ENCODE measurements around the gene NRXN3. TPM values are rescaled to one million over a fixed set of nuclear protein-coding genes. Genes with fewer than 3 reads are reported as not detected.

The NRXN3 gene
- total and polyA plus RNA-seq, 2 experiments from 2014 or later, result 1.0 to 1.8 TPM

- Histone ChIP-seq H3K27me3 (ENCODE audit: insufficient read depth) (no peaks in the 10 kb centered on the region), H3K4me3 (no peak overlapping the region), H3K9me2 (ENCODE audit: insufficient read depth) (no peaks in the 10 kb centered on the region), H2AFZ (no peak overlapping the region), H3K4me2 (no peak overlapping the region), H3K4me1 (ENCODE audit: insufficient read depth) (no peaks in the 10 kb centered on the region), H4K20me1 (replicated peaks; ENCODE audit: insufficient read depth) (no peaks in the 10 kb centered on the region), H3K79me2 (replicated peaks; ENCODE audit: insufficient read depth) (no peaks in the 10 kb centered on the region), H3K36me3 (ENCODE audit: insufficient read depth) (no peaks in the 10 kb centered on the region), H3F3A (replicated peaks; ENCODE audit: low read depth) (no peaks in the 10 kb centered on the region), H3K27ac (ENCODE audit: low read depth) (no peak overlapping the region)
- TF ChIP-seq CREB1 (CRISPR knock-in tag; IDR thresholded peaks at IDR 0.05; ENCODE audit: low read depth) (no peak), NANOG (IDR thresholded peaks at IDR 0.05; ENCODE audit: borderline replicate concordance) (no peak), CTCF (conservative IDR thresholded peaks at IDR 0.05; ENCODE audit: low read depth in 2 of 2) (no peak), POLR2AphosphoS5 (IDR thresholded peaks at IDR 0.05; ENCODE audit: low read depth) (no peak), ZNF331 (CRISPR knock-in tag; IDR thresholded peaks at IDR 0.05; ENCODE audit: low read depth) (no peak), EZH2phosphoT487 (IDR thresholded peaks at IDR 0.05; ENCODE audit: unreplicated experiment) (no peak), STAT1 (IDR thresholded peaks at IDR 0.05; ENCODE audit: unreplicated experiment) (no peak), JUNB (IDR thresholded peaks at IDR 0.05; ENCODE audit: unreplicated experiment) (no peak), ZNF114 (CRISPR knock-in tag; IDR thresholded peaks at IDR 0.05) (no peak), ETS1 (IDR thresholded peaks at IDR 0.05) (no peak), EZH2 (IDR thresholded peaks at IDR 0.05; ENCODE audit: low read depth, unreplicated experiment) (no peak)
- TF ChIP-seq, protein P1, sequence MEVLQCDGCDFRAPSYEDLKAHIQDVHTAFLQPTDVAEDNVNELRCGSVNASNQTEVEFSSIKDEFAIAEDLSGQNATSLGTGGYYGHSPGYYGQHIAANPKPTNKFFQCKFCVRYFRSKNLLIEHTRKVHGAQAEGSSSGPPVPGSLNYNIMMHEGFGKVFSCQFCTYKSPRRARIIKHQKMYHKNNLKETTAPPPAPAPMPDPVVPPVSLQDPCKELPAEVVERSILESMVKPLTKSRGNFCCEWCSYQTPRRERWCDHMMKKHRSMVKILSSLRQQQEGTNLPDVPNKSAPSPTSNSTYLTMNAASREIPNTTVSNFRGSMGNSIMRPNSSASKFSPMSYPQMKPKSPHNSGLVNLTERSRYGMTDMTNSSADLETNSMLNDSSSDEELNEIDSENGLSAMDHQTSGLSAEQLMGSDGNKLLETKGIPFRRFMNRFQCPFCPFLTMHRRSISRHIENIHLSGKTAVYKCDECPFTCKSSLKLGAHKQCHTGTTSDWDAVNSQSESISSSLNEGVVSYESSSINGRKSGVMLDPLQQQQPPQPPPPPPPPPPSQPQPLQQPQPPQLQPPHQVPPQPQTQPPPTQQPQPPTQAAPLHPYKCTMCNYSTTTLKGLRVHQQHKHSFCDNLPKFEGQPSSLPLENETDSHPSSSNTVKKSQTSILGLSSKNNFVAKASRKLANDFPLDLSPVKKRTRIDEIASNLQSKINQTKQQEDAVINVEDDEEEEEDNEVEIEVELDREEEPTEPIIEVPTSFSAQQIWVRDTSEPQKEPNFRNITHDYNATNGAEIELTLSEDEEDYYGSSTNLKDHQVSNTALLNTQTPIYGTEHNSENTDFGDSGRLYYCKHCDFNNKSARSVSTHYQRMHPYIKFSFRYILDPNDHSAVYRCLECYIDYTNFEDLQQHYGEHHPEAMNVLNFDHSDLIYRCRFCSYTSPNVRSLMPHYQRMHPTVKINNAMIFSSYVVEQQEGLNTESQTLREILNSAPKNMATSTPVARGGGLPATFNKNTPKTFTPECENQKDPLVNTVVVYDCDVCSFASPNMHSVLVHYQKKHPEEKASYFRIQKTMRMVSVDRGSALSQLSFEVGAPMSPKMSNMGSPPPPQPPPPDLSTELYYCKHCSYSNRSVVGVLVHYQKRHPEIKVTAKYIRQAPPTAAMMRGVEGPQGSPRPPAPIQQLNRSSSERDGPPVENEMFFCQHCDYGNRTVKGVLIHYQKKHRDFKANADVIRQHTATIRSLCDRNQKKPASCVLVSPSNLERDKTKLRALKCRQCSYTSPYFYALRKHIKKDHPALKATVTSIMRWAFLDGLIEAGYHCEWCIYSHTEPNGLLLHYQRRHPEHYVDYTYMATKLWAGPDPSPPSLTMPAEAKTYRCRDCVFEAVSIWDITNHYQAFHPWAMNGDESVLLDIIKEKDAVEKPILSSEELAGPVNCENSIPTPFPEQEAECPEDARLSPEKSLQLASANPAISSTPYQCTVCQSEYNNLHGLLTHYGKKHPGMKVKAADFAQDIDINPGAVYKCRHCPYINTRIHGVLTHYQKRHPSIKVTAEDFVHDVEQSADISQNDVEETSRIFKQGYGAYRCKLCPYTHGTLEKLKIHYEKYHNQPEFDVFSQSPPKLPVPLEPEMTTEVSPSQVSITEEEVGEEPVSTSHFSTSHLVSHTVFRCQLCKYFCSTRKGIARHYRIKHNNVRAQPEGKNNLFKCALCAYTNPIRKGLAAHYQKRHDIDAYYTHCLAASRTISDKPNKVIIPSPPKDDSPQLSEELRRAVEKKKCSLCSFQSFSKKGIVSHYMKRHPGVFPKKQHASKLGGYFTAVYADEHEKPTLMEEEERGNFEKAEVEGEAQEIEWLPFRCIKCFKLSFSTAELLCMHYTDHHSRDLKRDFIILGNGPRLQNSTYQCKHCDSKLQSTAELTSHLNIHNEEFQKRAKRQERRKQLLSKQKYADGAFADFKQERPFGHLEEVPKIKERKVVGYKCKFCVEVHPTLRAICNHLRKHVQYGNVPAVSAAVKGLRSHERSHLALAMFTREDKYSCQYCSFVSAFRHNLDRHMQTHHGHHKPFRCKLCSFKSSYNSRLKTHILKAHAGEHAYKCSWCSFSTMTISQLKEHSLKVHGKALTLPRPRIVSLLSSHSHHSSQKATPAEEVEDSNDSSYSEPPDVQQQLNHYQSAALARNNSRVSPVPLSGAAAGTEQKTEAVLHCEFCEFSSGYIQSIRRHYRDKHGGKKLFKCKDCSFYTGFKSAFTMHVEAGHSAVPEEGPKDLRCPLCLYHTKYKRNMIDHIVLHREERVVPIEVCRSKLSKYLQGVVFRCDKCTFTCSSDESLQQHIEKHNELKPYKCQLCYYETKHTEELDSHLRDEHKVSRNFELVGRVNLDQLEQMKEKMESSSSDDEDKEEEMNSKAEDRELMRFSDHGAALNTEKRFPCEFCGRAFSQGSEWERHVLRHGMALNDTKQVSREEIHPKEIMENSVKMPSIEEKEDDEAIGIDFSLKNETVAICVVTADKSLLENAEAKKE (CRISPR knock-in tag; IDR thresholded peaks at IDR 0.05), result no peak
- TF ChIP-seq, protein P2, sequence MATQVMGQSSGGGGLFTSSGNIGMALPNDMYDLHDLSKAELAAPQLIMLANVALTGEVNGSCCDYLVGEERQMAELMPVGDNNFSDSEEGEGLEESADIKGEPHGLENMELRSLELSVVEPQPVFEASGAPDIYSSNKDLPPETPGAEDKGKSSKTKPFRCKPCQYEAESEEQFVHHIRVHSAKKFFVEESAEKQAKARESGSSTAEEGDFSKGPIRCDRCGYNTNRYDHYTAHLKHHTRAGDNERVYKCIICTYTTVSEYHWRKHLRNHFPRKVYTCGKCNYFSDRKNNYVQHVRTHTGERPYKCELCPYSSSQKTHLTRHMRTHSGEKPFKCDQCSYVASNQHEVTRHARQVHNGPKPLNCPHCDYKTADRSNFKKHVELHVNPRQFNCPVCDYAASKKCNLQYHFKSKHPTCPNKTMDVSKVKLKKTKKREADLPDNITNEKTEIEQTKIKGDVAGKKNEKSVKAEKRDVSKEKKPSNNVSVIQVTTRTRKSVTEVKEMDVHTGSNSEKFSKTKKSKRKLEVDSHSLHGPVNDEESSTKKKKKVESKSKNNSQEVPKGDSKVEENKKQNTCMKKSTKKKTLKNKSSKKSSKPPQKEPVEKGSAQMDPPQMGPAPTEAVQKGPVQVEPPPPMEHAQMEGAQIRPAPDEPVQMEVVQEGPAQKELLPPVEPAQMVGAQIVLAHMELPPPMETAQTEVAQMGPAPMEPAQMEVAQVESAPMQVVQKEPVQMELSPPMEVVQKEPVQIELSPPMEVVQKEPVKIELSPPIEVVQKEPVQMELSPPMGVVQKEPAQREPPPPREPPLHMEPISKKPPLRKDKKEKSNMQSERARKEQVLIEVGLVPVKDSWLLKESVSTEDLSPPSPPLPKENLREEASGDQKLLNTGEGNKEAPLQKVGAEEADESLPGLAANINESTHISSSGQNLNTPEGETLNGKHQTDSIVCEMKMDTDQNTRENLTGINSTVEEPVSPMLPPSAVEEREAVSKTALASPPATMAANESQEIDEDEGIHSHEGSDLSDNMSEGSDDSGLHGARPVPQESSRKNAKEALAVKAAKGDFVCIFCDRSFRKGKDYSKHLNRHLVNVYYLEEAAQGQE (IDR thresholded peaks at IDR 0.05; ENCODE audit: unreplicated experiment), result no peak
- H3K4me1 Mint-ChIP-seq, result peaks cover 17% of the 10 kb centered on the region
- ATAC-seq, result no peak
- H3K4me3 Mint-ChIP-seq, result no peak overlapping the region
- no peaks in the 10 kb centered on the region for H3K9me3 Mint-ChIP-seq
- DNase-seq (ENCODE audit: low spot score), result no peak
- peaks cover 2% of the 10 kb centered on the region for H3K27me3 Mint-ChIP-seq (ENCODE audit: insufficient read depth, low read depth, poor library complexity)
- H3K36me3 Mint-ChIP-seq (ENCODE audit: low read depth), result no peaks in the 10 kb centered on the region
- H3K27ac Mint-ChIP-seq, result no peak overlapping the region
Measured at GRCh38 chr14:78834766-78835451, 664.7 kb downstream of the NRXN3 start.

Measured in GM23338 (cell line).